Hepatocyte (in vitro differentiated cells): ENCODE data around the gene GP1BB.

ENCODE experiments used
- CTCF ChIP-seq: fragments of 200-600 bp; sonication (generic); IDR thresholded peaks from 2 replicates; pipeline ENCODE4 v1.5.1; 2016; ENCODE audit warnings: antibody characterized with exemption, mild to moderate bottlenecking; ENCODE audit not compliant: poor library complexity
- EZH2 ChIP-seq: fragments of 200-600 bp; sonication (generic); IDR thresholded peaks from 2 replicates; pipeline ENCODE4 v1.6.1; 2016; ENCODE audit warnings: antibody characterized with exemption, mild to moderate bottlenecking, borderline replicate concordance
- EZH2phosphoT487 ChIP-seq: fragments of 200-600 bp; sonication (generic); IDR thresholded peaks from one replicate; pipeline ENCODE4 v1.6.1; 2018; ENCODE audit warnings: antibody characterized with exemption, mild to moderate bottlenecking, low read depth, moderate library complexity; ENCODE audit not compliant: unreplicated experiment, severe bottlenecking

DNA sequence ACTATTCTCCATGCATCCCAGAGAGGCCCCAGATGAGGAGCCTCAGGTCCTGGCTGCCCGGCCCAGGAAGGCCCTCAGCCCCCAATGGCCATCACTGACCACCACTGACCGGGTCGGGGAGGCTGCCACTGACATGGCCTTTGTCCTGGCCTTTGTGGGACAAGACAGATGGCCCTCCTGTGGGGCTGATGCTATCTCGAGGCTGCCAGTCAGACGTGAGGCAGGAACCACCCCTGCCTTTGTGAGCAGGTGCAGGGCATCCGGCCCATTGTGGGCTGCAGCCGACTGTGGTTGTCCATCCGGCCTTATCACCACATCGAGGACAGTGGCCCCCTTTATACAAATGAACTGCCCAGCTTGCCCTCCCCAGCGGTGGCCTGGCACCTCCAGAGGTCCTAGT is 5.5 kb downstream of the GP1BB start:
- TF ChIP-seq CTCF (no peak), EZH2phosphoT487 (no peak), EZH2 (no peak)
